GM19240 (cell line): ENCODE results near the gene KCNG2.
"Not testable (repeated sequence)": the region's sequence is repeated elsewhere in the genome, so short reads cannot be mapped to it uniquely, and the experiment has no call there.

Experiments used
- DNase-seq: peaks from one replicate; pipeline ENCODE4 v3.0.0; 2011; ENCODE audit warnings: low spot score; ENCODE audit not compliant: insufficient read length

The KCNG2 gene

DNA sequence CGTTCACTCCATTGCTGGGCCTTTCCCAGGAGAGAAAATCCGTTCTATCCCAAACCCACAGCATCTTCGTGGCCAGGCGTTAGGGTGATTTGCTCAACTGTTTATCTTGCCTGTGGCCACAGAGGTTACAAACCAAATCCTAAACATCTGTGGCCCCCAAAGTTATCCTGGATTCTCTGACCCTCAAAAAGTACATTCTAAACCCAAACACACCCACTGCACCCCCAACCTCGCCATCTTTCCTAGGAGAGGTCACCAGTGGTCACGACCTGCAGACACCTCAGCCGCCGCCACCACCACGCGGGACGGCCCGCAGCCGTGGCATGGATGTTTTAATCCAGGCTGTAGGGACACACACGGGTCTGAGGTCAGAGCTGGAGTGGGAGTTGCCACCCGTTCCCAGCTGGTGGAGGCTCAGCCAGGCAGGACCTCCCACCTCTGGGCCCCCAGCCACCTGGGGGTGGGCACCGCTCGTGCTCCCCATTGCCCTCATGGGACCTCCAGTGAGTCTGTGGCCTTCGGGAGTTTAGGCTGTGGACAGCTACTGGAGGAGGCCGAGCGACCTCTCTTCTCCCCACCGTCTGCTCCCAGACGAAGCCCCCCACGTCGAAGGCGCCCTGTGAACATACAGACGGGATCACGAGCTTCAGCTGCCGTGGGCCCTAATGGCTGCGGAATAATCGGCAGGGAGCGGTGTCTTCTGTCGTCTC is 72.0 kb downstream of the KCNG2 start:
- no peak for DNase-seq

DNA sequence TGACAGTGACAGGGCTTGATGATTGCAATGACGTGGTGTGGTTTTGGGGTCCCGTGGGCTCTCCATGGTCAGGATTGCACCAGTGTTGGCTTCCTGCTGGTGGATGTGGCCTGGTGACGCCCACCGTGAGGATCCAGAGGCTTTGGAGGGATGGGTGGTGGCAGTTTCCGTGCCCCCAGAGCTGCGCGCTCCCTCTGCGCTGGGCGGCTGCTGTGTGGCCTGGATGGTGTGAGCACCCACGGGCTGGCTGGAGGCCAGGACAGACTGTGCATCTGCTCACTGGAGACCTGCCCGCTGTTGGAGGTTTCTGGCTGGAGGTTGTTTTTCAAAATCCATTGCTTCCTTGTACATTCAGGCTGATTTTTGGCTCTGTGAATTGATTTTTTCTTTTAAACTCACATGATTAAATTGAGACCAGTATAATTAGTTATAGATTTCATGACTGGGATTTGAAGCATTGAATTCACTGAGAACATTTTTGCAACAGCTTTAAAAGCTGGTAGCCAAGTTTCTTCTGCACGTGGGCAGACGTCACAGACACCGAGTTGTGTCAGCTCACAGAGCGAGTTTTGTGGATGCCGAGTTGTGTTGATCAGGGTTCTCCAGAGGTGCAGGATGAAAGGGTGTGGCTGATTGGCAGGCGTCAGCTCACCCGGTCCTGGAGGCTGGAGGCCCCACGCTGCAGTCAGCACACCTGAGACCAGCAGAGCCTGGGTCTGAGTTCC is 72.7 kb downstream of the KCNG2 start:
- no peak for DNase-seq

DNA sequence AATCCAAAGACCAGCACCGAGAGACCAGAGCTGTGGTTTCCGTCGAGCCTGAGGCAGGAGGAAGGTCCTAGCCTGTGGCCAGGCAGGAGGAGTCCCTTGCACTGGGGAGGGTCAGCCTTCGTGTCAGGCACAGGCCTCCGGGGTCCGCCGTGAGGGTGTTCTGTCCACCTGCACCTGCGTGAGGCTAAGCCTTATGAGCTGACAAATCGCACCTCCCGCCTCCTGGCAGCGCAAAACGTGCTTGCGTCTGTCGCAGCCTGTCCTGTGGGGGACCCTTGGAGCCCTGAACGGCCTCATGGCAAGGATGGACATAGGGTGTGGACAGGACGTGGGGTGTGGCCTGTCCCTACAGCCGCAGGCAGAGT is 73.3 kb downstream of the KCNG2 start:
- DNase-seq, result no peak

DNA sequence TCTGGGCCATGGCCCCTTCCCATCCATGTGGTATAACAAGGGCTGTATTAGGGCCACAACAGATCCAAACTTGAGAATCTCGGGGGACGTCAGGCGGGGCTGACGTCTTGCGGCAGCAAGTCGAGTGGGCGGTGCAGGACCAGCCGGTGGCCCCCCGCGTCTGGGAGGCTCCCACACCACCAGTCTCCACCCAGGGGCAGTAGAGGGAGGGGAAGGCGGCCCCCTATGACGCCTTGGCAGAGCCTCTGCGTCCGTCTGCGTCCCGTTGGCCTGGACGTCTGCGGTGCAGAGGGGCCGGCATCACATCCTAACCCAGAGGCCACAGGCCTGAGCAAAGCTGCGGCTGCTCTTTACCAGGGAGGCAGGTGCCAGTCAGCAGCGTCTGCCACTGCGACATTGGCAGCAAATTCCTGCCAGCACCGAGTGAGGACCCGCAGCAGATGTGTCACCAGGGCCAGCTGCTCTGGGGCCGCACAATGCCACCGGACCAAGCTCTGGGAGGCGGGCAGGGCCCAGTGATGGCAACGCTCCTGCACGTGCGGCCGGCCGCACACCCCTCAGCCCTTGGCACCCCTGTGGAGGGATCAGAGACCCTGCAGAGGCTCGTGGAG is 73.8 kb downstream of the KCNG2 start:
- no peak for DNase-seq

DNA sequence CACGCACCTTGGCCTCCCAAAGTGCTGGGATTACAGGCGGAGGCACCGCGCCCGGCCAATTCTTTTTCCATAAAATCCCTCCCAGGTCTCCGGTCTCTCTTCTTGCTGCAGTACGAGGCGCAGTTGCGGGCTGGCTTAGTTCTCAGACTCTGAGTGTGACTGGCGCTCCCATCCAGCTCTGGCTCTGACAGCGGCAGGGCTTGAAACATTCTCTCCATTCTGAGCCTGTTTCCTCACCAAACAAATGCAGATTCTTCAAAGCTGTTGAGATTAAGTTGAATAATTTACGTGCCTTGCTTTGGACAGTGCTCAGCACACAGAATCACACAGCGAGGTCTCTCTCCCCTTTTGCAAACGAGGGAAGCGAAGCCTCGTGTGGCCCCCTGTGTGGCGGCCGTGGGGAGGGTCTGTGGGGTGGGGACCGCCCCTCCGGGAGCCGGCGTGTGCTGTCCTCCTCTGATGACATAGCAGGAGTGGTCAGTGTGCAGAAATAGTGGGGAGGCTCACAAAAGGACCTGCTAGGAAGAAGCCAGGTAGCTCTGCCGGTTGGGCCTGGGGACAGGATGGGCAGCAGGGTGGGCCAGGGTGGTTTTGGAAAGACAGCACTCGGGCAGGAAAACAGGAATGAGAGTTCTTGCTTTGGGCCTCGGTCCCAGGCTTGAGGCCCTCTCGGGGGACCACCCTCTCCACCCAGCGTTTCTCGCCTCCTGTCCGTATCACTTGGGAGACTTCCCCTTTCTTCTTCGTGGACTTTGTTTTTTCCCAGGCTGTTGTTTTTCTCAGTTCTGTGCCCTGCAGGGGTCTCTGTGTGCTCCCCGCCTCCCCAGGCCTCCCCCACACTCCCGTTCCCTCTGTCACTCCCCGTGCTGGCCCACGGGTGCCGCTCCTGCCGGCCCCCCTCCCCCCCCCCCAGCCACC is 75.0 kb downstream of the KCNG2 start:
- no peak for DNase-seq

- no peak for DNase-seq
These were observed 75.8 kb downstream of the KCNG2 start for GRCh38 chr18:79873449-79874110.

- no peak for DNase-seq
These were observed 77.1 kb downstream of the KCNG2 start for GRCh38 chr18:79874553-79875530.

GRCh38 chr18:79875531-79875919 is 77.8 kb downstream of the KCNG2 start:
- no peak for DNase-seq

GRCh38 chr18:79875931-79876461 is 78.3 kb downstream of the KCNG2 start:
- DNase-seq, result no peak

- DNase-seq, result no peak
These were observed 78.8 kb downstream of the KCNG2 start for GRCh38 chr18:79876497-79876896.

GRCh38 chr18:79877163-79878091 is 79.7 kb downstream of the KCNG2 start:
- DNase-seq, result no peak

- not testable (repeated sequence) for DNase-seq
These were observed 80.5 kb downstream of the KCNG2 start for GRCh38 chr18:79878246-79878645.

- DNase-seq, result no peak
These were observed 81.1 kb downstream of the KCNG2 start for GRCh38 chr18:79878741-79879378.

GRCh38 chr18:79879566-79879965 is 81.8 kb downstream of the KCNG2 start:
- no peak for DNase-seq

DNA sequence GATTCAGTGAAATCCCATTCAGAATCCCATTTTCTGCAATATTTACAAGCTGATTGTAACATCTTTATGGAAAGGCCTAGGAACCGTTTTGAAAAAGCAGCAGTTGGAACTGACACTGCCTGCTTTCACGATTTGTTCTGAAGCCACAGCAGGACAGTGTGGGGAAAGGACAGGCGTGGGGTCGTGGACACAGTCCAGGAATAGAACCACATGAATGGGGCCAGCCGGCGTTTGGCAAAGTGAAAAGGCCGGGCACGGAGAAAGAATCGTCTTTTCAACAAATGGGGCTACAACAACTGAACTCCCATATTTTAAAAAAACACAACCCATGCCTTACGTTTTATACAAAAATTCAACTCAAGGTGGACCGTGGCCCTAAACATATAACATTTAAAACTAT is 84.0 kb downstream of the KCNG2 start:
- no peak for DNase-seq

GRCh38 chr18:79882522-79883241 is 84.9 kb downstream of the KCNG2 start:
- no peak for DNase-seq
